ENCODE data around the gene ATOH8. TPM values are rescaled to one million over a fixed set of nuclear protein-coding genes. Genes with fewer than 3 reads are reported as not detected.

The ATOH8 gene
- total and polyA plus RNA-seq, 9 donors: 9.4 to 37.7 (median 29.6) TPM

DNA sequence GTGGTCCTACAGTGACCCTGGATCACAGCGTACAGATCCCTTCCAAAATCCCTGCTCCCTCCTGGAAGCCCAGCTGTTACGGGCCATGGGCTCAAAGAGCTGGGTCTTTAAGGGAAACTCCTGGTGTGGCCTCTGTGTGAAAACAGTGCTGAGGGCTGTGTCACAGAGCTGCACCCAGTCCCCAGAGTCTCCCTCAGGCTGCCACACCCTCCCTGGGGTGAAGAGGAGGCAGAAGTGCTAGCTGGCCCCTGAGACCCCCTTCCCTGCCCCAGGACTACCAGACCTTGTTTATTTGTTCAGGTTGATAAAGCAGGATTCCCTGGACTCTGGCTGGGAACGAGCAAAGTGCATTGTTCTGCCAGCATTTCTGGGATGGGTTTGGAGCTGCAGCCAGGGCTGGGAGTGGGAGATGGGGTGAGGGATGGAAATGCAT, 7.7 kb downstream of the ATOH8 start:
- Histone ChIP-seq H3K4me3 (no peak overlapping the region), H3K9me3 (no peaks in the 10 kb centered on the region), H3K27ac (no peak overlapping the region), H3K36me3 (no peaks in the 10 kb centered on the region), H3K4me1 (ENCODE audit: insufficient read depth) (peaks cover 23% of the 10 kb centered on the region), H3K27me3 (no peaks in the 10 kb centered on the region)
- intact Hi-C loops (cut with DNase I): no loop called here
- DNase-seq: no peak
- TF ChIP-seq EP300 (IDR thresholded peaks at IDR 0.05): no peak
- TF ChIP-seq, protein P1, sequence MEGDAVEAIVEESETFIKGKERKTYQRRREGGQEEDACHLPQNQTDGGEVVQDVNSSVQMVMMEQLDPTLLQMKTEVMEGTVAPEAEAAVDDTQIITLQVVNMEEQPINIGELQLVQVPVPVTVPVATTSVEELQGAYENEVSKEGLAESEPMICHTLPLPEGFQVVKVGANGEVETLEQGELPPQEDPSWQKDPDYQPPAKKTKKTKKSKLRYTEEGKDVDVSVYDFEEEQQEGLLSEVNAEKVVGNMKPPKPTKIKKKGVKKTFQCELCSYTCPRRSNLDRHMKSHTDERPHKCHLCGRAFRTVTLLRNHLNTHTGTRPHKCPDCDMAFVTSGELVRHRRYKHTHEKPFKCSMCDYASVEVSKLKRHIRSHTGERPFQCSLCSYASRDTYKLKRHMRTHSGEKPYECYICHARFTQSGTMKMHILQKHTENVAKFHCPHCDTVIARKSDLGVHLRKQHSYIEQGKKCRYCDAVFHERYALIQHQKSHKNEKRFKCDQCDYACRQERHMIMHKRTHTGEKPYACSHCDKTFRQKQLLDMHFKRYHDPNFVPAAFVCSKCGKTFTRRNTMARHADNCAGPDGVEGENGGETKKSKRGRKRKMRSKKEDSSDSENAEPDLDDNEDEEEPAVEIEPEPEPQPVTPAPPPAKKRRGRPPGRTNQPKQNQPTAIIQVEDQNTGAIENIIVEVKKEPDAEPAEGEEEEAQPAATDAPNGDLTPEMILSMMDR (IDR thresholded peaks at IDR 0.05): no peak
- no peak for TF ChIP-seq POLR2A (IDR thresholded peaks at IDR 0.05)
- 54 to 66% (median 57%) methylated on average over 3 of the region's 3 CpGs for WGBS, 3 donors

DNA sequence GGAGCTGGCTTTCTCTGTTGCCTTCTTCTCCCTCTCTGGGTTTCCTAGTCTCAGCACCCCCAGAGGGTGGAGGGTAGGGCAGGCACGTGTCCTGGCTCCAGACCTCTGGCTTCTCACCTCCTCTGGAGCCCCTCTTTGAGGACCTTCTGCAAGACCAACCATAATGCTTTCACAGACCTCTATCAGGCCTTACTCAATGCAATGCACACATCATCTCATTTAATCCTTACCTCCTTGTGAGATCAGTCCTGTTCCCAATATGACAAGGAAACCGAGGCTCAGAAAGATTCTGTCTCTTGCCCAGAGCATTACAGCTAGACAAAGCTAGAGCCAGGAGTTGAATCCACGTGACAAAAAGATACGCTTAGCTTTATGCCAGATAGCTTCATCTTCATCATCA, 8.2 kb downstream of the ATOH8 start:
- H3K27me3 ChIP-seq: no peaks in the 10 kb centered on the region
- H3K36me3 ChIP-seq: no peaks in the 10 kb centered on the region
- H3K9me3 ChIP-seq: no peaks in the 10 kb centered on the region
- no peak for DNase-seq
- TF ChIP-seq POLR2A (IDR thresholded peaks at IDR 0.05) (no peak), EP300 (IDR thresholded peaks at IDR 0.05) (no peak)
- peaks cover 22% of the 10 kb centered on the region for H3K4me1 ChIP-seq (ENCODE audit: insufficient read depth)
- WGBS, 3 donors: 82 to 94% (median 91%) methylated on average over 4 of the region's 4 CpGs
- no peak overlapping the region for H3K27ac ChIP-seq
- H3K4me3 ChIP-seq: no peak overlapping the region
- intact Hi-C loops (cut with DNase I): no loop called here

DNA sequence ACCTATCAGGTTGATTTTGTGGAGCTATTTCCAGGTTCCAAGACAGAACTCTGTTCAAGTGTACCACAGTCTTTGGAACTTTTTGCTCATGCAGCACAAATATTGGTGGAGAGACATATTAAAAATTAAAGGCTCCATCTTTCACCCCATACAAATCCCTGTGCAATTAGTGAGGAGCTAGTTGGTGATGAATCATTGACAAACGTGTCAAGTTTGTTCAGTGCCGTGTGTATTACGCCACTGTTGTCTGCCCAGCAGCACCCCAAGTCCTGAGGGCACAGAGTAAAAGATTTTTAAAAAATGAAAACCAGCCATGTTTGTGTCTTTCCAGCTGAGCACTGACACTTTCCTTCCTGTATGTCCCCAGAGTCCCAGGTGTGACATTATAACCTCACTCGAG, 9.3 kb downstream of the ATOH8 start:
- no peaks in the 10 kb centered on the region for H3K36me3 ChIP-seq
- 91 to 98% (median 92%) methylated on average over 4 of the region's 4 CpGs for WGBS, 3 donors

DNA sequence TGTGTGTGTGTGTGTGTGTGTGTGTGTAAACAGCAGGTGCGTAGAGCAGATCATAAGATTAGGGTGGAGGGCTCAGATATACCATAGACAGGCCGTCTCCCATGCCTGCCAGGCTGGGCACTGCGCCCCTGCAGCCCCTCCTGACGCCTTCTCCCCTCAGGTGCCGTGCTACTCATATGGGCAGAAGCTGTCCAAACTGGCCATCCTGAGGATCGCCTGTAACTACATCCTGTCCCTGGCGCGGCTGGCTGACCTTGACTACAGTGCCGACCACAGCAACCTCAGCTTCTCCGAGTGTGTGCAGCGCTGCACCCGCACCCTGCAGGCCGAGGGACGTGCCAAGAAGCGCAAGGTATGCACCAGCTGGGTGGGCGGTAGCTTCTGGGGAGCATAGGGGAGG, 10.0 kb downstream of the ATOH8 start:
- no peaks in the 10 kb centered on the region for H3K36me3 ChIP-seq
- H3K9me3 ChIP-seq: no peaks in the 10 kb centered on the region
- intact Hi-C loops (cut with DNase I): no loop called here
- H3K4me1 ChIP-seq (ENCODE audit: insufficient read depth): peaks cover 20% of the 10 kb centered on the region
- no peak for DNase-seq
- no peak overlapping the region for H3K4me3 ChIP-seq
- H3K27ac ChIP-seq: no peak overlapping the region
- H3K27me3 ChIP-seq: no peaks in the 10 kb centered on the region
- 79 to 91% (median 82%) methylated on average over 16 of the region's 16 CpGs for WGBS, 3 donors
- TF ChIP-seq EP300 (IDR thresholded peaks at IDR 0.05): no peak
- no peak for TF ChIP-seq POLR2A (IDR thresholded peaks at IDR 0.05)

More for the DNA sequence above, 9.3 kb downstream of the ATOH8 start:
- intact Hi-C loops (cut with DNase I): no loop called here
- Histone ChIP-seq H3K4me3 (no peak overlapping the region), H3K27ac (no peak overlapping the region), H3K27me3 (no peaks in the 10 kb centered on the region), H3K4me1 (ENCODE audit: insufficient read depth) (peaks cover 21% of the 10 kb centered on the region), H3K9me3 (no peaks in the 10 kb centered on the region)
- TF ChIP-seq, protein P1 (IDR thresholded peaks at IDR 0.05): no peak
- no peak for TF ChIP-seq POLR2A (IDR thresholded peaks at IDR 0.05)
- no peak for TF ChIP-seq EP300 (IDR thresholded peaks at IDR 0.05)
- no peak for DNase-seq

DNA sequence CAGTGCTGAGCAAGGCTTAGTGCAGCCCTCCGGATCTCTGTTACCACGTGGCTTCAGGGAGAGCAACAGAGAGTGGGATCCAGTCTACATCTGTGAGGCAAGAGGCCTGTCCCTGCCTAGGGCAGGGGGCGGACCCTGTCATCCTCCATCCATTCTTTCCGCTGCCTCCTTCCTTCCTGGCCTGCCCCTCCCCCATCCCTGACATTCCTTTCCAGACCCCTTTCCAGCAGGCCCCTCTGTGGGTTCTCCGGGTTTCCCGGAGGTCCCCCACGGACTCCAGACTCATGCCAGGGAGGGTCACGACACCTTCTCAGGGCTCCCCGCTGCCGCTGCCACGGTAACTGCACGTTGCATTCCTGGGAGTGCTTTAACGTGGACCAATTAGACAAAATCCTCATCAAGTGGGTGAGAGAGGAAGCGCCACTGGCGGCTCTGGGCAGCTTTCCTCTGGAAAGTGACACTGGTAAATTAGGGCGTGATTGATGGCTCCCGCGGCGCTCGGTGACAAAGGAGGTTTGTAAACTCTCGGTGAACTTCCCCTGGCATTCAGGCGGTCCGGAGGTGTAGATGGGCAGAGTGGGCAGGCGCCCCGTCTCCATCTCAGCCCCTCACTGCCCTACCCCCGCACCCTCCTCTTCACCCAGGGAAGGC, 11.4 kb downstream of the ATOH8 start:
- TF ChIP-seq EP300 (IDR thresholded peaks at IDR 0.05) (no peak), POLR2A (IDR thresholded peaks at IDR 0.05) (no peak)
- TF ChIP-seq, protein P1 (IDR thresholded peaks at IDR 0.05): no peak
- 89 to 95% (median 89%) methylated on average over 26 of the region's 26 CpGs for WGBS, 3 donors
- H3K9me3 ChIP-seq: no peaks in the 10 kb centered on the region
- DNase-seq: no peak
- no peak overlapping the region for H3K27ac ChIP-seq
- H3K4me3 ChIP-seq: no peak overlapping the region
- intact Hi-C loops (cut with DNase I): no loop called here
- no peaks in the 10 kb centered on the region for H3K36me3 ChIP-seq
- H3K4me1 ChIP-seq (ENCODE audit: insufficient read depth): peaks cover 24% of the 10 kb centered on the region
- H3K27me3 ChIP-seq: no peaks in the 10 kb centered on the region
